Suprapubic skin (tissue), 4 donors: ENCODE data around the gene CXorf38. TPM values are rescaled to one million over a fixed set of nuclear protein-coding genes. Genes with fewer than 3 reads are reported as not detected.
A peak's percentile ranks its signal among the peaks of the same experiment; 100 is the strongest.

ENCODE experiments used
- DNase-seq, 2 donors: peaks; one replicate each; pipeline ENCODE4 v3.0.0-alpha.2; 2019; ENCODE audit warnings: low spot score in 2 of 2
- H3K27ac ChIP-seq: fragments of 200-600 bp; sonication (generic); one replicate; pipeline ENCODE4 v1.5.1; 2019
- H3K27me3 ChIP-seq: fragments of 200-600 bp; sonication (generic); one replicate; pipeline ENCODE4 v1.5.1; 2019
- H3K36me3 ChIP-seq: fragments of 200-600 bp; sonication (generic); one replicate; pipeline ENCODE4 v1.5.1; 2019
- H3K4me1 ChIP-seq: fragments of 200-600 bp; sonication (generic); one replicate; pipeline ENCODE4 v1.5.1; 2019
- H3K4me3 ChIP-seq: fragments of 200-600 bp; sonication (generic); one replicate; pipeline ENCODE4 v1.5.1; 2019; ENCODE audit warnings: mild to moderate bottlenecking
- H3K9me3 ChIP-seq: fragments of 200-600 bp; sonication (generic); one replicate; pipeline ENCODE4 v1.5.1; 2019
- EP300 ChIP-seq: sonication (generic); formaldehyde crosslinking; IDR thresholded peaks from one replicate; pipeline ENCODE4 v1.6.1; 2017; ENCODE audit warnings: antibody characterized with exemption
- POLR2A ChIP-seq, 2 donors: fragments of 450-650 bp; IDR thresholded peaks; one replicate each; pipeline ENCODE4 v1.6.1; 2017; ENCODE audit warnings: antibody characterized with exemption in 2 of 2, mild to moderate bottlenecking in 2 of 2, moderate library complexity in 2 of 2
- POLR2AphosphoS5 ChIP-seq, 3 donors: sonication (generic); formaldehyde crosslinking; IDR thresholded peaks; one replicate each; pipeline ENCODE4 v1.6.1; 2017; ENCODE audit warnings: antibody characterized with exemption in 3 of 3
- WGBS: methylation state at CpG from one replicate; pipeline ENCODE4 v1.1.5; 2018; 5-methylcytosine and 5-hydroxymethylcytosine counted together
- total RNA-seq, 4 donors: library from RNA; depleted of rRNA; stranded (reverse); fragments of >200 nt; gene quantifications; one replicate each; pipeline ENCODE4 v1.1.0, GENCODE V29; 2016
- TF ChIP-seq, protein P1 (sequence below), 2 donors: fragments of 200-600 bp in 1 of 2; fragments of 450-650 bp in 1 of 2; sonication (generic) in 1 of 2; IDR thresholded peaks; one replicate each; pipeline ENCODE4 v1.5.1; 2016 to 2019; ENCODE audit warnings: antibody characterized with exemption in 2 of 2, mild to moderate bottlenecking in 1 of 2, moderate library complexity in 1 of 2

Gene CXorf38
- total RNA-seq, 4 donors from 2014 or later, result 9.8 to 15.6 (median 12.1) TPM

DNA sequence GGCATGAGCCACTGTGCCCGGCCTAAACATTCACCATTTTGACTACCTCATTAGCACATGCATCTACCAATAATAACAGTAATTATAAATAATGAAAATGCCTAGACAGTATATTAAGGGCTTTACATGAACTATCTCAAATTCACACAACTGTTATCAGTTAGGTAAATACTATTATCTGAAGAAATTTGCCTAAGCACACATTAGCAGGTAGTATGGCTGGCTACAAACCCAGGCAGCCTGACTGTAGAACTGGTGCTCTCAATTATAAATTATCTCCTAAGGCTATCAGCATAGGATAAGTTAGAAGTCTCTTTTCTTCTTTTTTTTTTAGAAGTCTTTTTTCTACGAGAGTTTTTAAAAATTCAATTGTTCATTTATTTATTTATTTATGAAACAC lies 14.1 kb upstream of the CXorf38 start:
- 90% methylated on average over 2 of the region's 2 CpGs for WGBS
- Histone ChIP-seq H3K27ac (no peak overlapping the region), H3K9me3 (no peaks in the 10 kb centered on the region), H3K4me1 (no peaks in the 10 kb centered on the region), H3K4me3 (no peak overlapping the region), H3K36me3 (peaks cover 24% of the 10 kb centered on the region), H3K27me3 (no peaks in the 10 kb centered on the region)
- TF ChIP-seq, protein P1, sequence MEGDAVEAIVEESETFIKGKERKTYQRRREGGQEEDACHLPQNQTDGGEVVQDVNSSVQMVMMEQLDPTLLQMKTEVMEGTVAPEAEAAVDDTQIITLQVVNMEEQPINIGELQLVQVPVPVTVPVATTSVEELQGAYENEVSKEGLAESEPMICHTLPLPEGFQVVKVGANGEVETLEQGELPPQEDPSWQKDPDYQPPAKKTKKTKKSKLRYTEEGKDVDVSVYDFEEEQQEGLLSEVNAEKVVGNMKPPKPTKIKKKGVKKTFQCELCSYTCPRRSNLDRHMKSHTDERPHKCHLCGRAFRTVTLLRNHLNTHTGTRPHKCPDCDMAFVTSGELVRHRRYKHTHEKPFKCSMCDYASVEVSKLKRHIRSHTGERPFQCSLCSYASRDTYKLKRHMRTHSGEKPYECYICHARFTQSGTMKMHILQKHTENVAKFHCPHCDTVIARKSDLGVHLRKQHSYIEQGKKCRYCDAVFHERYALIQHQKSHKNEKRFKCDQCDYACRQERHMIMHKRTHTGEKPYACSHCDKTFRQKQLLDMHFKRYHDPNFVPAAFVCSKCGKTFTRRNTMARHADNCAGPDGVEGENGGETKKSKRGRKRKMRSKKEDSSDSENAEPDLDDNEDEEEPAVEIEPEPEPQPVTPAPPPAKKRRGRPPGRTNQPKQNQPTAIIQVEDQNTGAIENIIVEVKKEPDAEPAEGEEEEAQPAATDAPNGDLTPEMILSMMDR (IDR thresholded peaks at IDR 0.05), result no peak
- TF ChIP-seq EP300, result no peak
- no peak for TF ChIP-seq POLR2AphosphoS5 (IDR thresholded peaks at IDR 0.05)
- no peak for TF ChIP-seq POLR2A (IDR thresholded peaks at IDR 0.05)
- no peak for DNase-seq

DNA sequence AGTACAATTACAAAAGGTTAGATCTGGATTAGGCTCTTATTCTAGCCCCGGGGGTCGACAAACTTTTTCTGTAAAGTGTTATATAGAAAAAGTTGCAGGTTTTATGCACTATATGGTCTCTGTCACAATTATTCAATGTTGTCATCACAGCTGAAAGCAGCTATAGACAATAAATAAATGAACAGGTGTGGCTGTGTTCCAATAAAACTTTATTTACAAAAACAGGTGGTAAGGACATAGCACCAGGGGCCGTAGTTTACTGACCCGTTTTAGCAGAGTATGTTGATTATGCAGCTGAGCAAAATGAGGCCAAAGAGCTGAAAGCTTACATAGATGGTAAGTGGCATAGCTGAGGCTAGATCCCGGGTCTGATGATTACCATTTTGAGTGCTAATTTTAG lies 13.0 kb upstream of the CXorf38 start:
- Histone ChIP-seq H3K4me1 (no peaks in the 10 kb centered on the region), H3K9me3 (no peaks in the 10 kb centered on the region), H3K36me3 (peaks cover 24% of the 10 kb centered on the region), H3K27me3 (no peaks in the 10 kb centered on the region), H3K27ac (no peak overlapping the region), H3K4me3 (no peak overlapping the region)
- WGBS, result 88% methylated on average over 5 of the region's 5 CpGs
- DNase-seq, result no peak
- no peak for TF ChIP-seq EP300
- TF ChIP-seq POLR2AphosphoS5 (IDR thresholded peaks at IDR 0.05), result no peak
- no peak for TF ChIP-seq POLR2A (IDR thresholded peaks at IDR 0.05)
- TF ChIP-seq, protein P1 (IDR thresholded peaks at IDR 0.05), result no peak

DNA sequence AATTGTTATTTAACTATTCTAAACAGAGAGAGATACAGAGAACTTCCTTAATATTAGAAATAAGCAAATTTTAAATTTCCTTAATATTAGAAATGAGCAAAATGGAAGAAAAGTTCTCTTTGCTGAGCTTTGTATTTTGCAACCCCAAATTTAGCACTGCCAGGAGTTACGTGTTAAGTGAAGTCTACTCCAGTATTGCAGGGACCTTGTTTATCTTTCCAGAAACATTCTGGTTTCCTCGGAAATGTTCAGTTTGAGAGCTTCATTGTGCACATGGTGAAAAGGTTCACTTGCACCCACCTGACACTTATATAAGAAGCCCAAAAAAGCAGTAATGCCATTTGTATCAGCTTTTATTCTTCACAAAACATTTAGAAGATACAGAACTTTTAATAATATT lies 6.2 kb upstream of the CXorf38 start:
- H3K27me3 ChIP-seq, result no peaks in the 10 kb centered on the region
- no peaks in the 10 kb centered on the region for H3K9me3 ChIP-seq
- no peak for DNase-seq
- H3K27ac ChIP-seq, result no peak overlapping the region
- H3K36me3 ChIP-seq, result peaks cover 16% of the 10 kb centered on the region
- H3K4me3 ChIP-seq, result no peak overlapping the region
- TF ChIP-seq POLR2A (IDR thresholded peaks at IDR 0.05) (no peak), POLR2AphosphoS5 (IDR thresholded peaks at IDR 0.05) (no peak), EP300 (no peak)
- TF ChIP-seq, protein P1 (IDR thresholded peaks at IDR 0.05), result no peak
- no peaks in the 10 kb centered on the region for H3K4me1 ChIP-seq
- 77% methylated on average over 2 of the region's 2 CpGs for WGBS

DNA sequence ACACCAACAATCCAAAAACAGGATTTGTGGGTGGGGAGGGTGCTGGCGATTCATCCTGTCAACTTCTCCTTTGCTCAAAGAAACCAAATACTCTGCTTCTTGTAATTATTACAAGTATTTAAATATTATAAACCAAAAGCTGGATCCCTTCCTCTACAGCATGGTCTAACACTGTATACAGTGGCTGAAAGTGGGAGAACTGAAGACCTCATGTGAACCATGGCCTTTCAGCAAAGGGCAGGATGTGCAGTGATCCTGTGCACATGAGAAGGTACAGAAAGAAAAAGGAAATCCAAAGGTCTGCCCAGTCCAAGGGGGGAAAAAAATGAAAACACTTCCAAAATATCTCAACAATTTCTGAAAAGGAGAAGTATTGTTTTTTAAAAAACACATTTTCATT lies 5.3 kb upstream of the CXorf38 start:
- H3K4me3 ChIP-seq, result no peak overlapping the region
- H3K9me3 ChIP-seq, result no peaks in the 10 kb centered on the region
- H3K4me1 ChIP-seq, result no peaks in the 10 kb centered on the region
- H3K27ac ChIP-seq, result no peak overlapping the region
- H3K27me3 ChIP-seq, result no peaks in the 10 kb centered on the region
- H3K36me3 ChIP-seq, result peaks cover 10% of the 10 kb centered on the region
- no peak for DNase-seq
- TF ChIP-seq, protein P1 (IDR thresholded peaks at IDR 0.05), result no peak
- TF ChIP-seq EP300 (no peak), POLR2AphosphoS5 (IDR thresholded peaks at IDR 0.05) (no peak), POLR2A (IDR thresholded peaks at IDR 0.05) (no peak)
- WGBS, result 93% methylated on average over 1 of the region's 1 CpG

DNA sequence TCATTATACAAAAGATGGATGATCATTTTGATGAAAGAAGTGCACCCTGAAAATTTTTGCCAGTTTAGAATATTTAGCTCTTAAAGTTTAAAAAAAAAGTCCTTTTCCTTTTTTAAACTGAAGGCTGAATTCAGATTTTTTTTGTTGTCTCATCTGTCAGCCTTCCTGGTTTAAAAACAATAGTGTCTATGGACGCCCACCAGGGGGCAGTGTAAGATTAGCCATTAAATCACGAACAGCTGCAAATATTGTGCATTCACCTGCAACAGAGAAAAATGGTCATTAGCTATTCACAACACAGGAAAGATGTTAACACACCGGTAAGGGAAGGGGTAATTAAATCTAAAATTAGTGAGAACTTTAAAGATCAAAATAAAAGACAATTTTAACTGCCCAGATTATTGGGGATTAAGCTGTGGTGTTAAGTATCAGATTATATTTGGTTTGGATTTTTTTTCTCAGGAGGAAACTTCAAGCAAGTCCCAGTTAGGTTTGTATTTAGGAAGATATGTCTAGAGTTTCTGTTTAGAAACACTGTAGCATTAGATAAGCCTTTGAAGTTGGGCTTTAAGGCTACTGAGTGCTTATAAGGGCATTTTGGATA lies 4.4 kb upstream of the CXorf38 start:
- DNase-seq, result peak in 1 of 2 donors; percentile 73
- WGBS, result under 1% methylated on average over 3 of the region's 3 CpGs
- Histone ChIP-seq H3K9me3 (no peaks in the 10 kb centered on the region), H3K36me3 (peaks cover 4% of the 10 kb centered on the region), H3K4me1 (no peaks in the 10 kb centered on the region), H3K27ac (no peak overlapping the region), H3K4me3 (no peak overlapping the region), H3K27me3 (no peaks in the 10 kb centered on the region)
- TF ChIP-seq, protein P1 (IDR thresholded peaks at IDR 0.05), result peak; percentile 39 to 71
- no peak for TF ChIP-seq POLR2AphosphoS5 (IDR thresholded peaks at IDR 0.05)
- TF ChIP-seq POLR2A (IDR thresholded peaks at IDR 0.05), result no peak
- no peak for TF ChIP-seq EP300
